SU-DHL-6 (cell line): ENCODE measurements around the gene DBNDD1.
"Not testable (repeated sequence)": the region's sequence is repeated elsewhere in the genome, so short reads cannot be mapped to it uniquely, and the experiment has no call there.

Experiments used
- CTCF ChIP-seq: fragments of 200-600 bp; sonication (generic); IDR thresholded peaks from one replicate; pipeline ENCODE4 v1.5.1; 2017; ENCODE audit warnings: antibody characterized with exemption, mild to moderate bottlenecking, low read length, moderate library complexity; ENCODE audit not compliant: insufficient read depth, poor library complexity, severe bottlenecking
- EZH2phosphoT487 ChIP-seq: fragments of 200-600 bp; sonication (generic), shearing (Covaris generic); conservative IDR thresholded peaks from 2 replicates; pipeline ENCODE4 v1.6.1; 2018; ENCODE audit warnings: mild to moderate bottlenecking, antibody characterized with exemption, low read length, moderate library complexity, mixed read lengths

GRCh38 chr16:89968074-89968473, 51.2 kb downstream of the DBNDD1 start:
- not testable (repeated sequence) for TF ChIP-seq CTCF, EZH2phosphoT487
